ENCODE measurements around the gene DNASE2. TPM values are rescaled to one million over a fixed set of nuclear protein-coding genes. Genes with fewer than 3 reads are reported as not detected.

Gene DNASE2
- total and polyA plus RNA-seq, 8 donors, result 9.4 to 35.9 (median 20.2) TPM

GRCh38 chr19:12828494-12828893 is 52.8 kb downstream of the DNASE2 start:
- intact Hi-C loops (cut with DNase I), result no loop called here
- WGBS, 2 donors, result 2 to 4% methylated on average over 23 of the region's 23 CpGs
- peak in 3 of 6 donors; percentile 40 to 62 (median 55) for DNase-seq
- Histone ChIP-seq H3K36me3 (no peaks in the 10 kb centered on the region), H3K4me1 (peaks cover 0 to 6% (median 0%) of the 10 kb centered on the region in 3 donors), H3K27ac (no peak overlapping the region), H3K9me3 (no peaks in the 10 kb centered on the region), H3K27me3 (peaks cover 0 to 22% (median 4%) of the 10 kb centered on the region in 4 donors), H3K4me3 (no peak overlapping the region)
- FAIRE-seq, result no peak
- ATAC-seq, result peak in 3 of 4 donors; percentile 57 to 63 (median 63)
- TF ChIP-seq CTCF (IDR thresholded peaks at IDR 0.05), result no peak

GRCh38 chr19:12825254-12826131 is 55.8 kb downstream of the DNASE2 start:
- DNase-seq (peak in 2 of 6 donors; percentile 46 to 66), FAIRE-seq (no peak), ATAC-seq (peak in 2 of 4 donors; percentile 52 to 53)
- Histone ChIP-seq H3K4me1 (peaks cover 0 to 3% (median 0%) of the 10 kb centered on the region in 3 donors), H3K27me3 (peaks cover 0 to 5% (median 2%) of the 10 kb centered on the region in 4 donors), H3K9me3 (no peaks in the 10 kb centered on the region), H3K4me3 (no peak overlapping the region), H3K36me3 (no peaks in the 10 kb centered on the region), H3K27ac (no peak overlapping the region)
- 7 to 8% methylated on average over 46 of the region's 46 CpGs for WGBS, 2 donors
- peak in 1 of 4 donors; percentile 9 for TF ChIP-seq CTCF (IDR thresholded peaks at IDR 0.05)
- intact Hi-C loops (cut with DNase I), result no loop called here

Small RNAs within 50 kb of the gene (microRNA-seq; reads per million reads assigned to microRNA genes)
- gene MIR5695 (0 to 0.39 reads per million in 2 donors), gene MIR6794 (0 to 0.39 reads per million in 2 donors)

Other genes starting within 250 kb of the DNASE2 start
- gene MAN2B1, start 214.7 kb downstream of the DNASE2 start, total RNA-seq, result 10 to 100 TPM; 33.2 to 92.8 (median 59.2) TPM
- 10 to 100 TPM; 30.2 to 48.2 TPM for gene MAN2B1, start 214.7 kb downstream of the DNASE2 start, polyA plus RNA-seq
- gene WDR83, start 214.6 kb downstream of the DNASE2 start, total RNA-seq, result 1 to 10 TPM; 3.5 to 8.8 (median 5.7) TPM
- 10 to 100 TPM; 25.6 to 28.1 TPM for gene WDR83, start 214.6 kb downstream of the DNASE2 start, polyA plus RNA-seq
- gene DHPS, start 199.6 kb downstream of the DNASE2 start, total RNA-seq, result 10 to 100 TPM; 36.0 to 53.2 (median 47.7) TPM
- gene DHPS, start 199.6 kb downstream of the DNASE2 start, polyA plus RNA-seq, result 10 to 100 TPM; 78.8 to 85.7 TPM
- gene GNG14, start 193.5 kb downstream of the DNASE2 start, total RNA-seq, result not detected
- gene GNG14, start 193.5 kb downstream of the DNASE2 start, polyA plus RNA-seq, result not detected
- gene FBXW9, start 184.8 kb downstream of the DNASE2 start, total RNA-seq, result 1 to 10 TPM; 3.1 to 5.0 (median 4.2) TPM
- gene FBXW9, start 184.8 kb downstream of the DNASE2 start, polyA plus RNA-seq, result 1 to 10 TPM; 5.6 to 8.5 TPM
- 10 to 100 TPM; 15.7 to 29.5 (median 20.8) TPM for gene TNPO2, start 157.5 kb downstream of the DNASE2 start, total RNA-seq
- gene TNPO2, start 157.5 kb downstream of the DNASE2 start, polyA plus RNA-seq, result 10 to 100 TPM; 29.0 to 37.2 TPM
- gene TRIR, start 146.8 kb downstream of the DNASE2 start, total RNA-seq, result 10 to 100 TPM; 49.2 to 86.5 (median 63.0) TPM
- gene TRIR, start 146.8 kb downstream of the DNASE2 start, polyA plus RNA-seq, result 100 to 1,000 TPM; 163 to 191 TPM
- 10 to 100 TPM; 16.6 to 34.5 (median 27.9) TPM for gene GET3, start 144.0 kb downstream of the DNASE2 start, total RNA-seq
- 10 to 100 TPM; 34.8 to 48.2 TPM for gene GET3, start 144.0 kb downstream of the DNASE2 start, polyA plus RNA-seq
- not detected for gene BEST2, start 129.7 kb downstream of the DNASE2 start, total RNA-seq
- gene BEST2, start 129.7 kb downstream of the DNASE2 start, polyA plus RNA-seq, result not detected
- 10 to 100 TPM; 37.7 to 60.9 (median 49.0) TPM for gene HOOK2, start 105.9 kb downstream of the DNASE2 start, total RNA-seq
- gene HOOK2, start 105.9 kb downstream of the DNASE2 start, polyA plus RNA-seq, result 100 to 1,000 TPM; 268 to 300 TPM
- 100 to 1,000 TPM in 2 of 6 donors, 10 to 100 TPM in 4; 41.6 to 109 (median 70.7) TPM for gene JUNB, start 90.0 kb downstream of the DNASE2 start, total RNA-seq
- gene JUNB, start 90.0 kb downstream of the DNASE2 start, polyA plus RNA-seq, result 100 to 1,000 TPM; 172 to 206 TPM
- gene PRDX2, start 79.6 kb downstream of the DNASE2 start, total RNA-seq, result 100 to 1,000 TPM in 4 of 6 donors, 10 to 100 TPM in 2; 77.5 to 109 (median 103) TPM
- gene PRDX2, start 79.6 kb downstream of the DNASE2 start, polyA plus RNA-seq, result 100 to 1,000 TPM in 1 of 2 donors, 10 to 100 TPM in 1; 75.8 to 172 TPM
- gene THSD8, start 79.4 kb downstream of the DNASE2 start, total RNA-seq, result 1 to 10 TPM in 5 of 6 donors, under 1 TPM in 1; 0.90 to 3.9 (median 2.1) TPM
- gene THSD8, start 79.4 kb downstream of the DNASE2 start, polyA plus RNA-seq, result 1 to 10 TPM; 1.3 to 2.0 TPM
- gene RNASEH2A, start 74.9 kb downstream of the DNASE2 start, total RNA-seq, result 1 to 10 TPM; 1.7 to 6.0 (median 3.0) TPM
- 1 to 10 TPM; 3.9 to 5.5 TPM for gene RNASEH2A, start 74.9 kb downstream of the DNASE2 start, polyA plus RNA-seq
- gene RTBDN, start 46.9 kb downstream of the DNASE2 start, total RNA-seq, result under 1 TPM in 4 of 6 donors, not detected in 2; 0.19 to 0.86 (median 0.37) TPM
- 1 to 10 TPM; 1.2 to 4.6 TPM for gene RTBDN, start 46.9 kb downstream of the DNASE2 start, polyA plus RNA-seq
- gene MAST1, start 42.9 kb downstream of the DNASE2 start, total RNA-seq, result 1 to 10 TPM in 1 of 6 donors, under 1 TPM in 5; 0.23 to 1.1 (median 0.84) TPM
- gene MAST1, start 42.9 kb downstream of the DNASE2 start, polyA plus RNA-seq, result 1 to 10 TPM; 5.8 to 7.3 TPM
- gene KLF1, start 5.8 kb upstream of the DNASE2 start, total RNA-seq, result under 1 TPM in 2 of 6 donors, not detected in 4; 0.12 to 0.22 TPM
- gene KLF1, start 5.8 kb upstream of the DNASE2 start, polyA plus RNA-seq, result not detected
- gene GCDH, start 9.7 kb upstream of the DNASE2 start, total RNA-seq, result 10 to 100 TPM in 3 of 6 donors, 1 to 10 TPM in 3; 6.3 to 17.2 (median 11.7) TPM
- gene GCDH, start 9.7 kb upstream of the DNASE2 start, polyA plus RNA-seq, result 10 to 100 TPM; 19.2 to 27.1 TPM
- gene SYCE2, start 37.8 kb upstream of the DNASE2 start, total RNA-seq, result not detected
- under 1 TPM in 1 of 2 donors, not detected in 1; 0.19 TPM for gene SYCE2, start 37.8 kb upstream of the DNASE2 start, polyA plus RNA-seq
- gene FARSA, start 52.3 kb upstream of the DNASE2 start, total RNA-seq, result 10 to 100 TPM; 19.4 to 46.0 (median 29.0) TPM
- gene FARSA, start 52.3 kb upstream of the DNASE2 start, polyA plus RNA-seq, result 10 to 100 TPM; 30.4 to 31.0 TPM
- 100 to 1,000 TPM; 279 to 681 (median 373) TPM for gene CALR, start 57.2 kb upstream of the DNASE2 start, total RNA-seq
- gene CALR, start 57.2 kb upstream of the DNASE2 start, polyA plus RNA-seq, result 100 to 1,000 TPM; 132 to 263 TPM
- 10 to 100 TPM; 35.0 to 60.2 (median 45.9) TPM for gene RAD23A, start 64.4 kb upstream of the DNASE2 start, total RNA-seq
- 10 to 100 TPM; 91.5 to 99.1 TPM for gene RAD23A, start 64.4 kb upstream of the DNASE2 start, polyA plus RNA-seq
- 10 to 100 TPM in 3 of 6 donors, 1 to 10 TPM in 3; 6.0 to 10.7 (median 9.8) TPM for gene GADD45GIP1, start 75.8 kb upstream of the DNASE2 start, total RNA-seq
- gene GADD45GIP1, start 75.8 kb upstream of the DNASE2 start, polyA plus RNA-seq, result 10 to 100 TPM; 25.3 to 37.4 TPM
- under 1 TPM in 3 of 6 donors, not detected in 3; 0.12 to 0.23 (median 0.12) TPM for gene DAND5, start 88.1 kb upstream of the DNASE2 start, total RNA-seq
- under 1 TPM in 1 of 2 donors, not detected in 1; 0.16 TPM for gene DAND5, start 88.1 kb upstream of the DNASE2 start, polyA plus RNA-seq
- gene NFIX, start 114.0 kb upstream of the DNASE2 start, total RNA-seq, result 10 to 100 TPM; 30.9 to 45.1 (median 36.0) TPM
- gene NFIX, start 114.0 kb upstream of the DNASE2 start, polyA plus RNA-seq, result 10 to 100 TPM in 1 of 2 donors, 1 to 10 TPM in 1; 8.3 to 16.6 TPM
- gene LYL1, start 221.4 kb upstream of the DNASE2 start, total RNA-seq, result 1 to 10 TPM in 4 of 6 donors, under 1 TPM in 2; 0.51 to 5.5 (median 1.7) TPM
- gene LYL1, start 221.4 kb upstream of the DNASE2 start, polyA plus RNA-seq, result 1 to 10 TPM; 2.6 to 3.6 TPM
- 10 to 100 TPM; 12.7 to 29.2 (median 19.1) TPM for gene TRMT1, start 235.3 kb upstream of the DNASE2 start, total RNA-seq
- 100 to 1,000 TPM in 1 of 2 donors, 10 to 100 TPM in 1; 85.5 to 108 TPM for gene TRMT1, start 235.3 kb upstream of the DNASE2 start, polyA plus RNA-seq
- gene NACC1, start 236.8 kb upstream of the DNASE2 start, total RNA-seq, result 10 to 100 TPM in 5 of 6 donors, 1 to 10 TPM in 1; 9.8 to 25.3 (median 14.1) TPM
- gene NACC1, start 236.8 kb upstream of the DNASE2 start, polyA plus RNA-seq, result 10 to 100 TPM in 1 of 2 donors, 1 to 10 TPM in 1; 7.0 to 19.8 TPM

All from pancreas (tissue), 10 donors.